ENCODE measurements around the gene SH3RF3. TPM values are rescaled to one million over a fixed set of nuclear protein-coding genes. Genes with fewer than 3 reads are reported as not detected.

Gene SH3RF3
- polyA plus RNA-seq, 1 of the 3 experiments (the other 2 are of a cell fraction), result 1.9 TPM

DNA sequence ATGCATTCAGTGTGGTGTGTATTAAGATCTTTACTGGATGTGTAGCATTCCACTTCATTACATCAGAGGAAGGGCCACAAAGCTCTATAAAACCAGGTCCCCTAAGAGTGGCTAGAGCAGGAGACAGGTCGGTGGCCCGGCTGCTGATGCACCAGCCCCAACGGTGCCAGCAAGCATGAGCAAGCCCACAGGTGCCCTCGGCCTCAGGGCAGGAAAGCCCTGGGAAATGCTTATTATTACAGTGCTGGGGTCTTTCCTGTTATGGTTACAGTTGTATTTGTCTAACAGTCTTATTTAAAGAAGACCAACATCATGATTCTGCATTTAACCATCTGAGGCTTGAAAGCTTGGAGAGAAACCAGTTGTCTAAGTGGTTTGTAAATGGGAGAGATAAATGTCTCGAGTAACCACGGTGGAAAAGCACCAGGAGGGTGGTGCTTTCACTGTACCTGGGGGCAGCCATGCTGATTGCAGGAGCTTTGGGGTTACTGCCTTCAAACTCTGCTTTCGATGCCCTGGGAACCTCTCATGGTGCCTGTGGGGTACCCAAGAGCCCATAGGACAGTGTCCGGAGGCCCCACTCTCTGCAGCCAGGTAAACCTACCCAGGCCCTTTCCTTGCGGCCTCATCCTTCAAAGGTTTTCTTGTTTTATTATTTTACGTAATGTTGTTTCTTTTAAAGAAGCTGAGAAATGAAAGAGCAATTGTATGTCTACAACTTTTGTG lies 133.1 kb downstream of the SH3RF3 start (continued):
- TF ChIP-seq, protein P1, sequence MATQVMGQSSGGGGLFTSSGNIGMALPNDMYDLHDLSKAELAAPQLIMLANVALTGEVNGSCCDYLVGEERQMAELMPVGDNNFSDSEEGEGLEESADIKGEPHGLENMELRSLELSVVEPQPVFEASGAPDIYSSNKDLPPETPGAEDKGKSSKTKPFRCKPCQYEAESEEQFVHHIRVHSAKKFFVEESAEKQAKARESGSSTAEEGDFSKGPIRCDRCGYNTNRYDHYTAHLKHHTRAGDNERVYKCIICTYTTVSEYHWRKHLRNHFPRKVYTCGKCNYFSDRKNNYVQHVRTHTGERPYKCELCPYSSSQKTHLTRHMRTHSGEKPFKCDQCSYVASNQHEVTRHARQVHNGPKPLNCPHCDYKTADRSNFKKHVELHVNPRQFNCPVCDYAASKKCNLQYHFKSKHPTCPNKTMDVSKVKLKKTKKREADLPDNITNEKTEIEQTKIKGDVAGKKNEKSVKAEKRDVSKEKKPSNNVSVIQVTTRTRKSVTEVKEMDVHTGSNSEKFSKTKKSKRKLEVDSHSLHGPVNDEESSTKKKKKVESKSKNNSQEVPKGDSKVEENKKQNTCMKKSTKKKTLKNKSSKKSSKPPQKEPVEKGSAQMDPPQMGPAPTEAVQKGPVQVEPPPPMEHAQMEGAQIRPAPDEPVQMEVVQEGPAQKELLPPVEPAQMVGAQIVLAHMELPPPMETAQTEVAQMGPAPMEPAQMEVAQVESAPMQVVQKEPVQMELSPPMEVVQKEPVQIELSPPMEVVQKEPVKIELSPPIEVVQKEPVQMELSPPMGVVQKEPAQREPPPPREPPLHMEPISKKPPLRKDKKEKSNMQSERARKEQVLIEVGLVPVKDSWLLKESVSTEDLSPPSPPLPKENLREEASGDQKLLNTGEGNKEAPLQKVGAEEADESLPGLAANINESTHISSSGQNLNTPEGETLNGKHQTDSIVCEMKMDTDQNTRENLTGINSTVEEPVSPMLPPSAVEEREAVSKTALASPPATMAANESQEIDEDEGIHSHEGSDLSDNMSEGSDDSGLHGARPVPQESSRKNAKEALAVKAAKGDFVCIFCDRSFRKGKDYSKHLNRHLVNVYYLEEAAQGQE (IDR thresholded peaks at IDR 0.05; ENCODE audit: low read depth, low read length), result no peak
- TF ChIP-seq, protein P2, sequence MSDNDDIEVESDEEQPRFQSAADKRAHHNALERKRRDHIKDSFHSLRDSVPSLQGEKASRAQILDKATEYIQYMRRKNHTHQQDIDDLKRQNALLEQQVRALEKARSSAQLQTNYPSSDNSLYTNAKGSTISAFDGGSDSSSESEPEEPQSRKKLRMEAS (IDR thresholded peaks at IDR 0.05; ENCODE audit: low read depth), result no peak
- TF ChIP-seq POLR2AphosphoS5 (IDR thresholded peaks at IDR 0.05; ENCODE audit: low read depth, low read length), result no peak
- TF ChIP-seq, protein P3, sequence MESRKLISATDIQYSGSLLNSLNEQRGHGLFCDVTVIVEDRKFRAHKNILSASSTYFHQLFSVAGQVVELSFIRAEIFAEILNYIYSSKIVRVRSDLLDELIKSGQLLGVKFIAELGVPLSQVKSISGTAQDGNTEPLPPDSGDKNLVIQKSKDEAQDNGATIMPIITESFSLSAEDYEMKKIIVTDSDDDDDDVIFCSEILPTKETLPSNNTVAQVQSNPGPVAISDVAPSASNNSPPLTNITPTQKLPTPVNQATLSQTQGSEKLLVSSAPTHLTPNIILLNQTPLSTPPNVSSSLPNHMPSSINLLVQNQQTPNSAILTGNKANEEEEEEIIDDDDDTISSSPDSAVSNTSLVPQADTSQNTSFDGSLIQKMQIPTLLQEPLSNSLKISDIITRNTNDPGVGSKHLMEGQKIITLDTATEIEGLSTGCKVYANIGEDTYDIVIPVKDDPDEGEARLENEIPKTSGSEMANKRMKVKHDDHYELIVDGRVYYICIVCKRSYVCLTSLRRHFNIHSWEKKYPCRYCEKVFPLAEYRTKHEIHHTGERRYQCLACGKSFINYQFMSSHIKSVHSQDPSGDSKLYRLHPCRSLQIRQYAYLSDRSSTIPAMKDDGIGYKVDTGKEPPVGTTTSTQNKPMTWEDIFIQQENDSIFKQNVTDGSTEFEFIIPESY (IDR thresholded peaks at IDR 0.05; ENCODE audit: borderline replicate concordance, low read depth), result no peak
- TF ChIP-seq JUND (IDR thresholded peaks at IDR 0.05), result no peak
- no peak for TF ChIP-seq FOXM1 (IDR thresholded peaks at IDR 0.05; ENCODE audit: low read depth)
- no peak for TF ChIP-seq MXI1 (IDR thresholded peaks at IDR 0.05; ENCODE audit: low read depth, low read length)
- TF ChIP-seq TAF1 (IDR thresholded peaks at IDR 0.05; ENCODE audit: borderline replicate concordance, low read depth, low read length), result no peak
- no peak for TF ChIP-seq GABPA (IDR thresholded peaks at IDR 0.05; ENCODE audit: low read depth)

DNA sequence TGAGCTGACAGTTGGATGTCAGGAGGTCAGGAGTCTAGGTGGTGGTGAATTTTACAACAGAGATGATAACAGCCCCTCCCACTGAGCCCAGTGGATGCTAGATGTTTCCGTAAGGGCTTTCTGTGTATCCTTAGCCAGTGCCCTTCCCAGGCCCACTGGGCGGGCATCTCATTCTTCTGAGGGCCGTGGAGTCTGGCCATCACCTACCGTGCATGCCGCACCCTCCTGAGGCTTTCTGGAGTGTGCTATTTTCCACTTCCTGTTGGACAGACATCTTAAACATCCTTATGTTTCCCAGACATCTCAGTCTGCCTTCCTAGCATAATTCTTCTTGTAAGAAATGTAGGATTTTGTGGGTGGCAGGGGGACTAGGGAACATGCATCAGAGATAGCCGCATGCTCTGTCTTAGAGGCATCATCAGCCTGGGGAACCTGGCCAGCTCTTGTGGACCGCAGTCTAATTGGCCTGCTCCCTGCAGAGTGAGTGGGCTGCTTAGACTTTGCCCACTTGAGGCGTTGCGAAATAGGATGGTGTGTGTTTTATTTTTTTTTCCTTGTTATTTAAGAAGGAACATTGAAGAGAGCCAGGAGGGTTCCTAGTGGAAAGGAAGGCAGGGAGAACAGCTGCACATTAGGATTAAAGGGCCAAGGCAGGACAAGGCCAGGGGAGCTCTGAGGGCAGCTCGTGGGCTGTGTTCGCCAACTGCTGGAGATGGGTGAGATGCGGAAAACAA lies 135.8 kb downstream of the SH3RF3 start:
- DNase-seq, result no peak
- WGBS (ENCODE audit: low lambda C conversion rate), result 91% methylated on average over 12 of the region's 12 CpGs

More for the DNA sequence above, 135.8 kb downstream of the SH3RF3 start:
- Histone ChIP-seq H3K4me1 (ENCODE audit: control insufficient read depth in 1 of 2, insufficient read depth in 2 of 2, low read depth in 1 of 2, low read length in 1 of 2) (peaks cover 0 to 41% of the 10 kb centered on the region in 2 experiments; a peak in 1 of 4 replicates), H3K79me2 (ENCODE audit: insufficient read depth) (peaks cover 8% of the 10 kb centered on the region; the same call in 1 of the 2 replicates), H3K36me3 (replicated peaks in 1 of 2; ENCODE audit: control insufficient read depth in 1 of 2, insufficient read depth in 2 of 2, low read length in 1 of 2) (no peaks in the 10 kb centered on the region), H3K27me3 (ENCODE audit: insufficient read depth) (no peaks in the 10 kb centered on the region), H4K20me1 (ENCODE audit: insufficient read depth) (no peaks in the 10 kb centered on the region), H3K4me3 (ENCODE audit: low read depth in 2 of 2, low read length in 1 of 2) (no peak overlapping the region), H3F3A (replicated peaks; ENCODE audit: insufficient read depth) (no peaks in the 10 kb centered on the region), H3K9me3 (no peaks in the 10 kb centered on the region), H3K4me2 (no peak overlapping the region), H3K9ac (no peak overlapping the region), H3K9me2 (no peaks in the 10 kb centered on the region), H2AFZ (ENCODE audit: low read depth) (no peak overlapping the region), H3K27ac (ENCODE audit: low read depth in 2 of 2, low read length in 1 of 2) (no peak overlapping the region)
- ChIA-PET POLR2A (no interaction called here), CTCF (interaction anchor here (1.1 kb wide), 1 partner anchor 181 kb away, joined by 3 read pairs; no protein-coding TSS in a partner anchor)
- TF ChIP-seq GABPA (IDR thresholded peaks at IDR 0.05; ENCODE audit: low read depth) (no peak), MEF2A (IDR thresholded peaks at IDR 0.05; ENCODE audit: borderline replicate concordance, low read depth) (no peak), TCF12 (IDR thresholded peaks at IDR 0.05) (no peak), YY1 (IDR thresholded peaks at IDR 0.05; ENCODE audit: low read depth) (no peak), FOXJ3 (CRISPR knock-in tag; IDR thresholded peaks at IDR 0.05) (no peak), USF1 (IDR thresholded peaks at IDR 0.05; ENCODE audit: borderline replicate concordance, low read depth) (no peak), RCOR1 (IDR thresholded peaks at IDR 0.05; ENCODE audit: low read length) (no peak), EP300 (IDR thresholded peaks at IDR 0.05; ENCODE audit: borderline replicate concordance in 1 of 2, low read depth in 1 of 2, low read length in 1 of 2) (no peak), SMC3 (IDR thresholded peaks at IDR 0.05; ENCODE audit: low read depth, low read length) (no peak)
- TF ChIP-seq, protein P4, sequence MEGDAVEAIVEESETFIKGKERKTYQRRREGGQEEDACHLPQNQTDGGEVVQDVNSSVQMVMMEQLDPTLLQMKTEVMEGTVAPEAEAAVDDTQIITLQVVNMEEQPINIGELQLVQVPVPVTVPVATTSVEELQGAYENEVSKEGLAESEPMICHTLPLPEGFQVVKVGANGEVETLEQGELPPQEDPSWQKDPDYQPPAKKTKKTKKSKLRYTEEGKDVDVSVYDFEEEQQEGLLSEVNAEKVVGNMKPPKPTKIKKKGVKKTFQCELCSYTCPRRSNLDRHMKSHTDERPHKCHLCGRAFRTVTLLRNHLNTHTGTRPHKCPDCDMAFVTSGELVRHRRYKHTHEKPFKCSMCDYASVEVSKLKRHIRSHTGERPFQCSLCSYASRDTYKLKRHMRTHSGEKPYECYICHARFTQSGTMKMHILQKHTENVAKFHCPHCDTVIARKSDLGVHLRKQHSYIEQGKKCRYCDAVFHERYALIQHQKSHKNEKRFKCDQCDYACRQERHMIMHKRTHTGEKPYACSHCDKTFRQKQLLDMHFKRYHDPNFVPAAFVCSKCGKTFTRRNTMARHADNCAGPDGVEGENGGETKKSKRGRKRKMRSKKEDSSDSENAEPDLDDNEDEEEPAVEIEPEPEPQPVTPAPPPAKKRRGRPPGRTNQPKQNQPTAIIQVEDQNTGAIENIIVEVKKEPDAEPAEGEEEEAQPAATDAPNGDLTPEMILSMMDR (IDR thresholded peaks at IDR 0.05), result no peak
- TF ChIP-seq, protein P2 (IDR thresholded peaks at IDR 0.05; ENCODE audit: low read depth), result no peak

Data from SK-N-SH (cell line).